Measurements from ENCODE around the gene LMCD1. TPM values are rescaled to one million over a fixed set of nuclear protein-coding genes. Genes with fewer than 3 reads are reported as not detected.

The LMCD1 gene
- total RNA-seq, 2 donors from 2014 or later: 1.6 to 9.8 TPM

GRCh38 chr3:8506571-8507061 lies 5.0 kb downstream of the LMCD1 start:
- no peak overlapping the region for H3K27ac Mint-ChIP-seq
- H3K36me3 Mint-ChIP-seq (ENCODE audit: low read depth): no peaks in the 10 kb centered on the region
- peaks cover 2% of the 10 kb centered on the region for H3K4me1 Mint-ChIP-seq
- peaks cover 9% of the 10 kb centered on the region for H3K27me3 Mint-ChIP-seq
- H3K9me3 Mint-ChIP-seq: no peaks in the 10 kb centered on the region
- ATAC-seq (replicated peaks): no peak
- no peak overlapping the region for H3K4me3 Mint-ChIP-seq

- no peak for ATAC-seq (replicated peaks)
- Mint-ChIP-seq H3K4me3 (no peak overlapping the region), H3K36me3 (ENCODE audit: low read depth) (no peaks in the 10 kb centered on the region), H3K27me3 (peaks cover 9% of the 10 kb centered on the region), H3K9me3 (no peaks in the 10 kb centered on the region), H3K4me1 (no peaks in the 10 kb centered on the region), H3K27ac (no peak overlapping the region)
Observed at GRCh38 chr3:8507496-8507895, 5.9 kb downstream of the LMCD1 start.

GRCh38 chr3:8509961-8510360 lies 8.3 kb downstream of the LMCD1 start:
- Mint-ChIP-seq H3K27me3 (peaks cover 14% of the 10 kb centered on the region), H3K4me3 (no peak overlapping the region), H3K4me1 (no peaks in the 10 kb centered on the region), H3K27ac (no peak overlapping the region), H3K9me3 (no peaks in the 10 kb centered on the region), H3K36me3 (ENCODE audit: low read depth) (no peaks in the 10 kb centered on the region)
- ATAC-seq (replicated peaks): peak; percentile 19

GRCh38 chr3:8512234-8512633 lies 10.6 kb downstream of the LMCD1 start:
- H3K4me1 Mint-ChIP-seq: no peaks in the 10 kb centered on the region
- H3K27me3 Mint-ChIP-seq: peaks cover 21% of the 10 kb centered on the region
- ATAC-seq (replicated peaks): no peak
- no peaks in the 10 kb centered on the region for H3K9me3 Mint-ChIP-seq
- H3K36me3 Mint-ChIP-seq (ENCODE audit: low read depth): no peaks in the 10 kb centered on the region
- no peak overlapping the region for H3K27ac Mint-ChIP-seq
- H3K4me3 Mint-ChIP-seq: no peak overlapping the region

- Mint-ChIP-seq H3K4me3 (no peak overlapping the region), H3K27ac (no peak overlapping the region), H3K4me1 (no peaks in the 10 kb centered on the region), H3K27me3 (peaks cover 16% of the 10 kb centered on the region), H3K36me3 (ENCODE audit: low read depth) (no peaks in the 10 kb centered on the region), H3K9me3 (peaks cover 4% of the 10 kb centered on the region)
- no peak for ATAC-seq (replicated peaks)
Observed at GRCh38 chr3:8516047-8516661, 14.5 kb downstream of the LMCD1 start.

GRCh38 chr3:8516783-8517182 lies 15.2 kb downstream of the LMCD1 start:
- Mint-ChIP-seq H3K4me3 (no peak overlapping the region), H3K9me3 (peaks cover 7% of the 10 kb centered on the region), H3K36me3 (ENCODE audit: low read depth) (no peaks in the 10 kb centered on the region), H3K4me1 (no peaks in the 10 kb centered on the region), H3K27me3 (peaks cover 23% of the 10 kb centered on the region), H3K27ac (no peak overlapping the region)
- ATAC-seq (replicated peaks): no peak

- Mint-ChIP-seq H3K4me1 (no peaks in the 10 kb centered on the region), H3K27me3 (peaks cover 23% of the 10 kb centered on the region), H3K27ac (no peak overlapping the region), H3K36me3 (ENCODE audit: low read depth) (no peaks in the 10 kb centered on the region), H3K9me3 (peaks cover 7% of the 10 kb centered on the region), H3K4me3 (no peak overlapping the region)
- ATAC-seq (replicated peaks): no peak
Observed at GRCh38 chr3:8517487-8517886, 15.9 kb downstream of the LMCD1 start.

- Mint-ChIP-seq H3K27me3 (peaks cover 28% of the 10 kb centered on the region), H3K27ac (no peak overlapping the region), H3K4me3 (no peak overlapping the region), H3K9me3 (peaks cover 7% of the 10 kb centered on the region), H3K4me1 (no peaks in the 10 kb centered on the region), H3K36me3 (ENCODE audit: low read depth) (no peaks in the 10 kb centered on the region)
- ATAC-seq (replicated peaks): no peak
Observed at GRCh38 chr3:8518138-8518537, 16.5 kb downstream of the LMCD1 start.

- Mint-ChIP-seq H3K27me3 (peaks cover 29% of the 10 kb centered on the region), H3K4me3 (no peak overlapping the region), H3K4me1 (no peaks in the 10 kb centered on the region), H3K36me3 (ENCODE audit: low read depth) (no peaks in the 10 kb centered on the region), H3K9me3 (peaks cover 7% of the 10 kb centered on the region), H3K27ac (no peak overlapping the region)
- no peak for ATAC-seq (replicated peaks)
Observed at GRCh38 chr3:8519156-8519555, 17.5 kb downstream of the LMCD1 start.

GRCh38 chr3:8519774-8520448 lies 18.3 kb downstream of the LMCD1 start:
- H3K36me3 Mint-ChIP-seq (ENCODE audit: low read depth): no peaks in the 10 kb centered on the region
- no peaks in the 10 kb centered on the region for H3K4me1 Mint-ChIP-seq
- no peak overlapping the region for H3K4me3 Mint-ChIP-seq
- no peak overlapping the region for H3K27ac Mint-ChIP-seq
- peaks cover 7% of the 10 kb centered on the region for H3K9me3 Mint-ChIP-seq
- peaks cover 26% of the 10 kb centered on the region for H3K27me3 Mint-ChIP-seq
- ATAC-seq (replicated peaks): no peak

- no peaks in the 10 kb centered on the region for H3K36me3 Mint-ChIP-seq (ENCODE audit: low read depth)
- no peak overlapping the region for H3K27ac Mint-ChIP-seq
- H3K9me3 Mint-ChIP-seq: peaks cover 7% of the 10 kb centered on the region
- H3K4me3 Mint-ChIP-seq: no peak overlapping the region
- peaks cover 19% of the 10 kb centered on the region for H3K27me3 Mint-ChIP-seq
- no peak for ATAC-seq (replicated peaks)
- H3K4me1 Mint-ChIP-seq: no peaks in the 10 kb centered on the region
Observed at GRCh38 chr3:8520816-8521403, 19.3 kb downstream of the LMCD1 start.

GRCh38 chr3:8523041-8523440 lies 21.4 kb downstream of the LMCD1 start:
- Mint-ChIP-seq H3K27ac (no peak overlapping the region), H3K9me3 (peaks cover 7% of the 10 kb centered on the region), H3K4me1 (no peaks in the 10 kb centered on the region), H3K4me3 (no peak overlapping the region), H3K36me3 (ENCODE audit: low read depth) (no peaks in the 10 kb centered on the region), H3K27me3 (peaks cover 25% of the 10 kb centered on the region)
- no peak for ATAC-seq (replicated peaks)

- Mint-ChIP-seq H3K4me1 (no peaks in the 10 kb centered on the region), H3K4me3 (no peak overlapping the region), H3K36me3 (ENCODE audit: low read depth) (no peaks in the 10 kb centered on the region), H3K27ac (no peak overlapping the region), H3K27me3 (peaks cover 25% of the 10 kb centered on the region), H3K9me3 (peaks cover 4% of the 10 kb centered on the region)
- ATAC-seq (replicated peaks): peak; percentile 66
Observed at GRCh38 chr3:8524249-8524648, 22.6 kb downstream of the LMCD1 start.

- H3K4me3 Mint-ChIP-seq: no peak overlapping the region
- ATAC-seq (replicated peaks): peak; percentile 81
- no peaks in the 10 kb centered on the region for H3K36me3 Mint-ChIP-seq (ENCODE audit: low read depth)
- peak overlapping the region; percentile 9 for H3K27ac Mint-ChIP-seq
- H3K4me1 Mint-ChIP-seq: no peaks in the 10 kb centered on the region
- peaks cover 4% of the 10 kb centered on the region for H3K9me3 Mint-ChIP-seq
- H3K27me3 Mint-ChIP-seq: peaks cover 23% of the 10 kb centered on the region
Observed at GRCh38 chr3:8524656-8525399, 23.2 kb downstream of the LMCD1 start.

All from activated T-helper 17 cell treated with anti-CD3 and anti-CD28 coated beads, Interleukin-2, amount 50 U/mL, for 72 hours (primary cell).